HCT116 (cell line): Measurements from ENCODE around the gene WFDC2. TPM values are rescaled to one million over a fixed set of nuclear protein-coding genes. Genes with fewer than 3 reads are reported as not detected.

Source experiments
- ATAC-seq: fragments of 200-7000 bp; cut with Tn5 transposase; 2 replicates; pipeline ENCODE4 v1.9.1; 2020; ENCODE audit warnings: mild to moderate bottlenecking, moderate library complexity
- BruUV-seq: library from RNA; stranded (reverse); fragments of 400-500 nt; replicated peaks from 2 replicates; lab custom pipeline; 2021; lab: Mats Ljungman, UMichigan
- CTCF ChIA-PET: fragments of 300-600 bp; sonication (Branson Sonifier 250); formaldehyde crosslinking; loops from one replicate; lab custom pipeline; 2021; ENCODE audit warnings: antibody characterized with exemption; lab: Charles Lee
- POLR2A ChIA-PET: fragments of 300-600, 350-600 bp; sonication (Branson Sonifier 250); formaldehyde crosslinking; loops from one replicate; lab custom pipeline; 2021; ENCODE audit warnings: antibody characterized with exemption; lab: Charles Lee
- RAD21 ChIA-PET, 2 experiments: fragments of 300-600 bp; sonication (Branson Sonifier 250); formaldehyde crosslinking; loops; one replicate each; lab custom pipeline; 2023; ENCODE audit warnings: low total read pairs in 2 of 2; ENCODE audit not compliant: uncharacterized antibody in 2 of 2, unreplicated experiment in 2 of 2, low non-redundant PET in 1 of 2; lab: Charles Lee
- DNase-seq: peaks from one replicate; pipeline ENCODE4 v3.0.0-alpha.2; 2010; ENCODE audit warnings: low read depth, low spot score
- H2AFZ ChIP-seq: fragments of 200-600 bp; shearing (Covaris generic), sonication (generic); 2 replicates; pipeline ENCODE4 v1.6.1; 2017; ENCODE audit warnings: low read depth, mixed run types, mixed read lengths, antibody characterized with exemption, low read length; ENCODE audit not compliant: poor library complexity, severe bottlenecking
- H3K27ac ChIP-seq: 2 replicates; pipeline ENCODE4 v1.5.1; 2012; ENCODE audit warnings: low read depth, low read length
- H3K27me3 ChIP-seq: fragments of 200-600 bp; sonication (generic); 2 replicates; pipeline ENCODE4 v1.6.1; 2016; ENCODE audit warnings: mixed run types, low read length, mixed read lengths; ENCODE audit not compliant: insufficient read depth
- H3K36me3 ChIP-seq, 2 experiments: fragments of 200-500 bp in 1 of 2; fragments of 200-600 bp in 1 of 2; sonication (Bioruptor generic) in 1 of 2; sonication (generic) in 1 of 2; 2 replicates each; pipeline versions ENCODE4 v1.5.1 to v1.6.1; 2014 to 2016; ENCODE audit warnings: low read length in 2 of 2, inconsistent platforms in 1 of 2, mixed read lengths in 1 of 2, mixed run types in 1 of 2; ENCODE audit not compliant: insufficient read depth in 2 of 2, control insufficient read depth in 1 of 2
- H3K4me1 ChIP-seq, 2 experiments: fragments of 200-600 bp in 1 of 2; sonication (generic) in 1 of 2; 2 replicates each; pipeline versions ENCODE4 v1.5.1 to v1.6.1; 2012 to 2017; ENCODE audit warnings: low read length in 2 of 2, inconsistent platforms in 1 of 2, mild to moderate bottlenecking in 1 of 2, mixed read lengths in 1 of 2, mixed run types in 1 of 2, moderate library complexity in 1 of 2; ENCODE audit not compliant: insufficient read depth in 2 of 2, control insufficient read depth in 1 of 2
- H3K4me2 ChIP-seq: fragments of 200-600 bp; sonication (generic); 2 replicates; pipeline ENCODE4 v1.6.1; 2017; ENCODE audit warnings: mixed run types, low read length, mixed read lengths
- H3K4me3 ChIP-seq, 2 experiments: fragments of 200-600 bp in 1 of 2; sonication (generic) in 1 of 2; replicated peaks in 1 of 2; 2 replicates each; pipeline ENCODE4 v1.5.1; 2011 to 2016; ENCODE audit warnings: low read length in 2 of 2, control low read depth in 1 of 2, low read depth in 1 of 2, mild to moderate bottlenecking in 1 of 2, mixed read lengths in 1 of 2, mixed run types in 1 of 2
- H3K79me2 ChIP-seq: fragments of 200-600 bp; sonication (generic); 2 replicates; pipeline ENCODE4 v1.6.1; 2017; ENCODE audit warnings: mild to moderate bottlenecking, mixed run types, low read length, moderate library complexity, mixed read lengths; ENCODE audit not compliant: insufficient read depth
- H3K9ac ChIP-seq: fragments of 200-600 bp; sonication (generic); 2 replicates; pipeline ENCODE4 v1.6.1; 2016; ENCODE audit warnings: low read length, mixed read lengths
- H3K9me2 ChIP-seq: fragments of 200-600 bp; sonication (generic), shearing (Covaris generic); 2 replicates; pipeline ENCODE4 v1.6.1; 2017; ENCODE audit warnings: mixed run types, mild to moderate bottlenecking, moderate library complexity; ENCODE audit not compliant: insufficient read depth
- H3K9me3 ChIP-seq, 2 experiments: fragments of 200-500 bp in 1 of 2; fragments of 200-600 bp in 1 of 2; sonication (Bioruptor generic) in 1 of 2; sonication (generic) in 1 of 2; 2 replicates each; pipeline ENCODE4 v1.6.1; 2014 to 2017; ENCODE audit warnings: low read length in 2 of 2, mixed read lengths in 2 of 2, inconsistent platforms in 1 of 2, low read depth in 1 of 2, mild to moderate bottlenecking in 1 of 2, mixed run types in 1 of 2, moderate library complexity in 1 of 2; ENCODE audit not compliant: control insufficient read depth in 1 of 2, insufficient read depth in 1 of 2
- H4K20me1 ChIP-seq: fragments of 200-600 bp; sonication (generic), shearing (Covaris generic); 2 replicates; pipeline ENCODE4 v1.6.1; 2017; ENCODE audit warnings: mixed run types, mild to moderate bottlenecking, moderate library complexity; ENCODE audit not compliant: insufficient read depth
- CBX3 ChIP-seq: IDR thresholded peaks from 2 replicates; pipeline ENCODE4 v1.6.1; 2012; ENCODE audit warnings: low read depth
- EZH2phosphoT487 ChIP-seq: fragments of 200-600 bp; IDR thresholded peaks from 2 replicates; pipeline ENCODE4 v1.6.1; 2018; ENCODE audit warnings: antibody characterized with exemption, borderline replicate concordance
- JUND ChIP-seq: IDR thresholded peaks from 2 replicates; pipeline ENCODE4 v1.6.1; 2012
- SIN3A ChIP-seq: IDR thresholded peaks from 2 replicates; pipeline ENCODE4 v1.6.1; 2012; ENCODE audit warnings: low read depth
- ZNF274 ChIP-seq: fragments of 200-500 bp; sonication (Bioruptor generic); IDR thresholded peaks from 2 replicates; pipeline ENCODE4 v1.6.1; 2014; ENCODE audit warnings: mild to moderate bottlenecking, low read depth, low read length, inconsistent platforms
- intact Hi-C: fragments of 100-400 bp; cut with micrococcal nuclease; formaldehyde crosslinking; loops from 2 replicates; pipeline ENCODE4 v1.10.0; 2022
- total RNA-seq: library from RNA; stranded (reverse); gene quantifications from one replicate; pipeline ENCODE4 v1.2.1, GENCODE V29; 2021; ENCODE audit not compliant: unreplicated experiment
- TF ChIP-seq, protein P1 (sequence below): IDR thresholded peaks from 2 replicates; pipeline ENCODE4 v1.6.1; 2011; ENCODE audit warnings: mild to moderate bottlenecking, low read length, moderate library complexity; ENCODE audit not compliant: insufficient replicate concordance; ENCODE audit errors: extremely low read depth
- TF ChIP-seq, protein P2 (sequence below): IDR thresholded peaks from 2 replicates; pipeline ENCODE4 v1.6.1; 2012

Gene WFDC2
- total RNA-seq, 1 experiment from 2014 or later, result 1.1 TPM

DNA sequence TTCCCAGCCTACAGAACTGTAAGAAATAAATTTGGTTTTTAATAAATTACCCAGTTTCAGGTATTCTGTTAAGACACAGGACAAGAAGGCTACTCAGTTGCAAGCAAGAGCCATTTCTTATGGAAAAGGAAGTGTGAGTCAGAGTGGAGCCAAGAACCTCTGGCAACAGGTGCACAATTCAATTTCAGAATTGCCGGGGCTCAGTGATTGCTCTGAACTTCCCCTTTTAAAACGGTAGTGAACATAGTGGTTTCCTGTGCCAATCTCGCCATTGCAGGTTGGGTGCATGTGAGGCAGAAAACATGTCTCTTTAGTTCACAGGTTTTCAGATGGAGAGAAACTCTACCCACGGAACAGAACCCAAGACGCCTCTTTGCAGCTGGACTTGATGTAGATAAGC lies 37.3 kb upstream of the WFDC2 start (continued):
- TF ChIP-seq, protein P1, sequence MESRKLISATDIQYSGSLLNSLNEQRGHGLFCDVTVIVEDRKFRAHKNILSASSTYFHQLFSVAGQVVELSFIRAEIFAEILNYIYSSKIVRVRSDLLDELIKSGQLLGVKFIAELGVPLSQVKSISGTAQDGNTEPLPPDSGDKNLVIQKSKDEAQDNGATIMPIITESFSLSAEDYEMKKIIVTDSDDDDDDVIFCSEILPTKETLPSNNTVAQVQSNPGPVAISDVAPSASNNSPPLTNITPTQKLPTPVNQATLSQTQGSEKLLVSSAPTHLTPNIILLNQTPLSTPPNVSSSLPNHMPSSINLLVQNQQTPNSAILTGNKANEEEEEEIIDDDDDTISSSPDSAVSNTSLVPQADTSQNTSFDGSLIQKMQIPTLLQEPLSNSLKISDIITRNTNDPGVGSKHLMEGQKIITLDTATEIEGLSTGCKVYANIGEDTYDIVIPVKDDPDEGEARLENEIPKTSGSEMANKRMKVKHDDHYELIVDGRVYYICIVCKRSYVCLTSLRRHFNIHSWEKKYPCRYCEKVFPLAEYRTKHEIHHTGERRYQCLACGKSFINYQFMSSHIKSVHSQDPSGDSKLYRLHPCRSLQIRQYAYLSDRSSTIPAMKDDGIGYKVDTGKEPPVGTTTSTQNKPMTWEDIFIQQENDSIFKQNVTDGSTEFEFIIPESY, result no peak
- TF ChIP-seq CBX3, result no peak
- TF ChIP-seq JUND, result no peak
- no peak for TF ChIP-seq ZNF274
- TF ChIP-seq, protein P2, sequence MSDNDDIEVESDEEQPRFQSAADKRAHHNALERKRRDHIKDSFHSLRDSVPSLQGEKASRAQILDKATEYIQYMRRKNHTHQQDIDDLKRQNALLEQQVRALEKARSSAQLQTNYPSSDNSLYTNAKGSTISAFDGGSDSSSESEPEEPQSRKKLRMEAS, result no peak
- no peak for TF ChIP-seq SIN3A
- no peak for TF ChIP-seq EZH2phosphoT487

DNA sequence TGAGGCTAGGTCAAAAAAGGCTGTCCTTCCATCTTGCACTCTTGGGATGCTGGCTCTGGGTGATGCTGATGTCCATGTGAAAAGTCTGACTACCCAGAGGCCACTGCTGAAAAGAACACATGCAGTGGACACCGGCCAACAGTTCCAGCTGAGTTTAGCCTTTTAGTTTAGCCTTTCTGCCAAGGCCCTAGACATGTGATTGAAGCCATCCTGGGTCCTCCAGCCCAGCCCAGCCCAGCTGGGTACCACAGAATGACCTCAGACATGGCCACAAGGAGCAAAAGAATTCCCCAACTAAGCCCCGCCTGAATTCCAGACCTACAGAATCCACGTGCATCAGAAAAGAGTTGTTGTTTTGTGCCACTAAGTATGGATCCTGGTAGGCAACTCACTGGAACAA lies 36.2 kb upstream of the WFDC2 start:
- H3K4me1 ChIP-seq, result peaks cover 0 to 12% of the 10 kb centered on the region in 2 experiments; a peak in 2 of 4 replicates
- ChIA-PET RAD21 (no interaction called here), POLR2A (no interaction called here), CTCF (no interaction called here)
- H3K9me3 ChIP-seq, result no peaks in the 10 kb centered on the region
- ATAC-seq (no peak), DNase-seq (no peak)
- no peaks in the 10 kb centered on the region for H3K79me2 ChIP-seq
- intact Hi-C loops, result no loop called here
- H2AFZ ChIP-seq, result no peak overlapping the region
- H3K27me3 ChIP-seq, result no peaks in the 10 kb centered on the region
- no peak overlapping the region for H3K9ac ChIP-seq
- TF ChIP-seq CBX3, result no peak
- H3K9me2 ChIP-seq, result no peaks in the 10 kb centered on the region
- no peak overlapping the region for H3K27ac ChIP-seq
- no TSS peak for BruUV-seq
- H3K36me3 ChIP-seq, result no peaks in the 10 kb centered on the region
- no peak overlapping the region for H3K4me3 ChIP-seq
- no peaks in the 10 kb centered on the region for H4K20me1 ChIP-seq
- no peak overlapping the region for H3K4me2 ChIP-seq
